HG02970 (cell line): Measurements from ENCODE around the gene GAS7.

ENCODE experiments used
- ATAC-seq: cut with Tn5 transposase; IDR thresholded peaks from one replicate; pipeline ENCODE4 v1.9.1; 2021; ENCODE audit warnings: mild to moderate bottlenecking, moderate library complexity, moderate number of reproducible peaks; ENCODE audit not compliant: unreplicated experiment, low FRiP score

Gene GAS7

GRCh38 chr17:10198509-10199249, at the start of gene GAS7:
TSS of gene GAS7 (minus strand) at chr17:10198606.
- ATAC-seq = no peak

DNA sequence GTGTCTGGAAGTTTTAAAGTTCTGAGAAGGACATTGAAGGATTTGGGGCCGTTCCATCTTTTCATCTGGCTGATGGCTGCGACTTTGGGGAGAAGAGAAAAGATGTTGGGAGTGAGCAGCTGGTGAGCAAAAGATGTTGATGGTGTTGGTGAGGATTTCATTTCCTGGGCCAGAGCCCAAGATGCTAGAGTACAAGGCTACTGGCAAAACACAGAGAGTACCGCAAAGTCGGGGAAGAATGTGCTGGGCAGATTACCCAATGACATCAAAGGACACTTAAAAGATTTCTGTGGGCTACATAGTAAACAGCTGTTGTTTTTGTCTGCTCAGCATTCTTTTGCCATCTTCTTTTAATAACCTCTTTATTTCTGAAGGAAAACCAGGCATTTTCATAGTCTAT, 49.4 kb upstream of the GAS7 start:
- ATAC-seq = no peak

DNA sequence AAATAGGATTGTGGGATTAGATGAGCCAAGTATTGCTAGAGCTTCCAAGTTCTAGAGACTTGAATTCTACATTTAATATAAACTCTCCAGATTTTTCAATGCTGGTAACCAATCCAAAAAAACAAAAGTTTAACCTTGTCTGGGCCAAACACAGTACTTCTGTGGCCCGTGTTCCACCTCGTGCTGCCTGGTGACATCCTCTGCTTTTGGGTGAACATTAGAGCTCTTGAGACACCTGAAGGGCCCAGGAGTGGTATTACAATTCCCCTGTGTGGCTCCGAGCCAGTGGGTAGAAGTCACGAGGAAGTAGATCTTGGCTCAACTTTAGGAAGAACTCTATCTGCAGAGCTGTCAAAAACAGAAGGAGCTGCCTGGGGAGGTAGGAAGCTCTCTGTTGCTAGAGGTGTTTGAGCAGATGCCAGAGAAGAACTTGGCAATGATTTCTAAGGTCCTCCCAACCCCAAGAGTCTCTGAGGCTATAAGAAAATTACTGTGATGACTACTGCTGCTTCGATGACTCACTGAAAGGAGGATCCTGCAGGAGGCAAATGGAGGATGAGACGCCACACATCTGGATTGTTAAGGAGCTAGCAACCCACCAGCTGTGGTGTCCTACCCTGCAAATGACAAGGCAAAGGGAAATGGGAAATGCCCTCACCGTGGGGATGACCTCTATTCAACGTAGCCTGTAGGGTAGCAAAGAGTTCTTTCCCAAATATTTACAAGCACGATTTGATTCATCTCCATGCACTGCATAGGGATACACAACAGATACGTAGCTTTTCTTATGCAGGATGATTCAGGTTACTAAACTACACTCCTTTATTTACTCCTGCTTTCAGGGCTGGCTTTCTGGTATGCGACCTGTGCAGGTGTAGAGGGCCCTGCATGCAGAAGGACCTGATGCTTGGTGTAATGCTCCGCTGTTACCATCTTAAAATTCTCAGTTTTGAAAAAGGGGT, 45.8 kb upstream of the GAS7 start:
- no peak for ATAC-seq

DNA sequence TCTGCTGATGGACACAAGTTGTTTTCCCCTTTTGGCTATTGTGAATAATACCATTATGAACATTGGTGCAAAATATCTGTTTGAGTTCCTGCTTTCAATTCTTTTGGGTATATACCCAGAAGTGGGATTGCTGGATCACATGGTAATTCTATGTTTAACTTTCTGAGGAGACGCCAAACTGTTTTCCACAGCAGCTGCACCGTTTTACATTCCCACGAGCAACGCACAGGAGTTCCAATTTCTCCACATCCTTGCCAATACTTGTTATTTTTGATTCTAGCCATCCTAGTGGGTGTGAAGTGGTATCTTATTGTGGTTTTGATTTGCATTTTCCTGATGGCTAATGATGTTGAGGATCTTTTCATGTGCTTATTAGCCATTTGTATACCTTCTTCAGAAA, 43.4 kb upstream of the GAS7 start:
- no peak for ATAC-seq

GRCh38 chr17:10238661-10239060, 40.3 kb upstream of the GAS7 start:
- no peak for ATAC-seq

DNA sequence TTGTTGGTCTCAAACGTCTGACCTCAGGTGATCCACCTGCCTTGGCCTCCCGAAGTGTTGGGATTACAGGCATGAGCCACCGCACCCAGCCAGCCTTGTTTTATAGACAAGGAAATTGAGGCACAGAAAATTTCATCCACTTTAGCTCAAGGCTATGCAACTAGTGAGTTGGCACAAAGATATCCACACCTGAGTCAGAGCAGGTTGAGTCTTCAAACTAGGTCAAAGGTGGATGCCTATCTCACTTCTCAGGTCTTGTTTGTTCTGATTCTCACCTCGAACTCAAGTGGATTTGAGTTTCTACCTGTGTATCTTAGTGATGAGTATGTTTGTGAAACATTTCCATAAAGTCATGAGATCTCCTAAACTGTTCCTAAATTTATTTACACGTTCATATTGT, 35.6 kb upstream of the GAS7 start:
- no peak for ATAC-seq

DNA sequence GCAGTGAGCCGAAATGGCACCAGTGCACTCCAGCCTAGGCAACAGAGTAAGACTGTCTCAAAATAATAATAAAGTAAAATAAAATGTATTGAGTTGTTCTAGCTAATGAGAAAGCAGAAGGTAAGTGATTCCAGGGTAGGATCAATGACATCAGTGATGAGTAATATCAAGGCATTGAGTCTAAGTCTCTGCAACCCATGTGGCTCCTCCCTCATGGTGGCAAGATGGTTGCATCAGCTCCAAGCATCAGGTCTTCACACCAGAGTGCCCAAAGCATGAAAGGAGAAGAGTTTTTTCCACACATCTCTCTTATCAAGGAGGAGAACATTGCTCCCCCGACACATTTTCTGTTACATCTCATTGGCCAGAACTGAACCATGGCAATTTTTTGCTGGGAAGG, 34.8 kb upstream of the GAS7 start:
- no peak for ATAC-seq

DNA sequence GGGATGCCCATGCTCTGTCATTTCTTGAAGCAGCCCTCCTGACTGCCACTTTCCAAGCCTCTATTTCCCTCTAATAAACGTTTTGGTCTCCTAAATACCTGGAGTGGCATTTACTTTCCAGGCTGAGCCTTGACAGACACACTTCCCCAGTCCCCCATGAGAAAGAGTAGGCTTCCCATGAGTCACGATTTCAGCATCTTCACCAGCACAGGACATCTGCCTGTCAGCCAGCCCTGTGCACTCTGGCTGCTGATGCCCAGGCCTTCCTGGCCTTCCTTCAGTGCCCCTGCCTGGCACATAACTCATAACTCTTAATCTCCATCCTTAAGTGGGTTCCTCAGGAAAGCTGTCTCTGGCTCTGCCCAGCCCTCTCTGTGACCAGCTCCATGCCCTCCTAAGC, 30.8 kb upstream of the GAS7 start:
- no peak for ATAC-seq

DNA sequence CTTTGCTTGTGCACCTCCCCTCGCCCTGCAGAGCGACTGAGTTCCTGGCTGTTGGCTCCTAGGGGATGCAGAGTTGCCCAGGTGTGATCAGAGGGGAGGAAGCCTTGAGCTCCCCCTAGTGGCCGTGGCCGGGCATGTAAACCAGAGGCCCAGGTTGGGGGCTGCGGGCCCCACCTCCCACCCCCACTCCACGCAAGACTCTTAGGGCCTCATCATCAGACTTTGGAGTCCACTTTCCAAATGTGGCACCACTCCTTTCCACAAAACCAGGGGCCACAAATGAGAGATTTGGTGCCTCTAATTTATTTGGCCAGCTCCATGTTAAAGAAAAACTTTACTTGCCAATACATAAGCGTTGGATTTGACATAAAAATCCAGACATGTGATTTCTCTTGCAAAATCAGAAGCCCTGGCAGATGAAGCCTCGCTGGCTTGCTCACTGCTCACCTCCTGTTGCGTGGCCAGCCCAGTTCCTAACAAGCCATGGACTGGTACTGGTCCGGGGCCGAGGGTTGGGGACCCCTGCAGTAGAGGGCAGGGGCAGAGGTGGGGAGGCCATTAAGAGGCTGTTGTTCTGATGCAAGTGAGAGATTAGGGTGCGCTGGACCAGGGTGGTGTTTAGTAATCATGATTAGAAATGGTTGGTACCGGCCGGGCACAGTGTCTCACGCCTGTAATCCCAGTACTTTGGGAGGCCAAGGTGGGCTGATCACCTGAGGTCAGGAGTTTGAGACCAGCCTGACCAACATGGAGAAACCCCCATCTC, 28.7 kb upstream of the GAS7 start:
- no peak for ATAC-seq

DNA sequence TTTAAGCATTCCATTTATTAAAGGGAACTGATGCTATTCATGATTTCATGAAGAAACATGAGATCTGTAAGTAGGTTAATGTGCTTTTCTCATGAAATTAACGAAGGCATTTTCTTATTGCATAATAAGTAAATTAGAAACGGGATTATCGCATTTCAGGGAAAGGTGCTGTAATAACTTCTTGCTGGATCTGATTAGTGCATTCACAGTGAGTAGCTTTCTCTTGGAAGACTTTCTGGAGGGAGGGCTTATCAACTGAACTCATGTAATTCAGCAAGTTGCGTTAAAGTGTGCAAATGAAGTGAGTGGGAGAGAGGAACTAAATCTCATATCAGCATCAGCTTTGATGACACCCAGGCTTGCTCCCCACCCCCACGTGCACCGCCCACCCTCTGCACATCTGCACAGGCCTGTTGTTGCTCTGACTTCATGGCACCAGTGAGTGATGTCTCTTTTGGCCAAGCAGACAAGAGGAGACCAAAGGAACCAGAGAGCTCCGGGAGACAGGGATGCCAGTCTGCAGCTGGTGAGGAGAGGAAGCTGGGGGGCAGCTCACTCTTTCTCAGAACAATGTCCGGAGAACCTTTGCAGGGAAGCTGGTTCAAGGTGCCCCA, 26.3 kb upstream of the GAS7 start:
- no peak for ATAC-seq

DNA sequence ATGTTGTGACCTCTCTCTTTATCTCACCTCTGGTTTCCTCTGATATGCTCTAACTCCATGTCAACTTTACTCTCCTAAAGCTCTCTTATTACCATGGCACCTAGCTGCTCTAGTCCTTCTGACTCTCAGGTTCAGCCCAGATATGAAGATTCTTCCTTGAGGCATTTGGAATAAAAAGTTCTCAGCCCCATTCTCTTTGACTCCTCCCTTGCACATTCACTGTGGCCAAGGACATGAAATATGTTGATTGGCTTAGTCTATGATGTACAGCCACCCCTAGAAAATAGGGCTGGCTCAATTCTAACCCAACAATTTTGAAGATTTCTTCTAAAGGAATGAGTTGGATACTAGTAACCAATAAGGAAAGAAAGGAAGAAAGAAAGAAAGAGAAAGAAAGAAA, 20.8 kb upstream of the GAS7 start:
- no peak for ATAC-seq

DNA sequence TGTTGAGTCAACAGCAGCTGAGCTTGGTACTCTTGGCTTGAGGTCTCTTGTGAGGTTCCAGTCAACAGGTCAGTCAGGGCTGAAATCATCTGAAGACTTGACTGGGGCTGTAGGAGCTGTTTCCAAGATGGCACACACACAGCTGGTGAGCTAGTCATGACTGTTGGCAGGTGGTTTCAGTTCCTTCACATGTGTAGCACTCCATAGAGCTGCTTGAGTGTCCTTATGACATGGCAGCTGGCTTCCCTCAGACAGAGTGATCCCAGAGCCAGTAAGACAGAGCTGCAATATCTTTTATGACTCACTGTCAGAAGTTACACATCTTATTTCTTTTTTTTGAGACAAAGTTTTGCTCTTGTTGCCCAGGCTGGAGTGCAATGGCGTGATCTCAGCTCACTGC, 19.5 kb upstream of the GAS7 start:
- ATAC-seq = no peak

- no peak for ATAC-seq
Measured at GRCh38 chr17:10216213-10216938, 18.0 kb upstream of the GAS7 start.

DNA sequence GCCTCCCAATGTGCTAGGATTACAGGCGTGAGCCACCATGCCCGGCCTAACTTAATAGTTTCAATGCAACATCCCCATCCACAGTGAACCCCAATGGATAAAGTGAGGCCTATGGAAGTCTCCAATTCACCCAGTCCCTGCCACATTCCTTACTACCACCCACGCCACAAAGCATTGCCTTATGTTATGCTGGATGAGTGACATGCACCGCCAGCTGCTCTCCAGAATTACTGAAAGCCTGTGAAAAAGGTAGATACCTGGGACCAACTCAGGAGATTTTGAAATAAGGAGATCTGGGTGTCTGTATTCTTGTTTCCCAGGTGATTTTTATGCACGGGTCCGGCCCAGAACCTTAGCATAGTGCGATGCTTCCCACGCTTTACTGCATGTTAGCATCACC, 16.9 kb upstream of the GAS7 start:
- ATAC-seq = no peak

- no peak for ATAC-seq
Measured at GRCh38 chr17:10211666-10212065, 13.3 kb upstream of the GAS7 start.

GRCh38 chr17:10210151-10210574, 11.8 kb upstream of the GAS7 start:
- ATAC-seq = no peak

DNA sequence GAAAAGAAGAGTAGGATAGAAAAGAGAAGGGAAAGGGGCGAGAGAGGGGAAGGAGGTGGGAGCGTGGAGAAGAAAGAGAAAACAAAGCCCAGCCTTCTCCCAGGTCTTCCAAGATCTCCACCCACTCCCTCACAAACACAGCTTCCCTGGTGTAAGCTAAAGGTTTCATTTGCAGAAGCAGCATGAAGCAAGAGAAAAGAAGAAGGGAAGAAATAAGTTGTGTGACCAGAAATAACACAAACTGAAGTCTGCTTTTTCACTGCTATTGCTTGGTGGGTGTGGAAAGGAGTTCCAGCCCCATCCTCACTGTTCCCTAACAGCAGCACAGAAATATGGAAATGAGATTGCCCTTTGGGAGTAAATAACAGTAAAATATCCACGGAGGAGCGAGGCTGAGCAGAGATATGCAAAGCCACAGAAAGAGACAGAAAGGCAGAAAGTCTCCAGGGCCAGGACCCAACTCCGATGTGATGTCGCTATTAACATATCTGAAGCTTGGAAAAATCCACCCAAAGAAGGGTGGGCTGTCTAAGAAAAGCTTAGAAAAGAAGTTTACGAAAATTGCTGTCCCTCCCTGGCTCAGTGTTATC, 10.3 kb upstream of the GAS7 start:
- ATAC-seq = no peak

- no peak for ATAC-seq
Measured at GRCh38 chr17:10207153-10207552, 8.7 kb upstream of the GAS7 start.

- ATAC-seq = no peak
Measured at GRCh38 chr17:10205549-10206185, 7.3 kb upstream of the GAS7 start.
